Type B pancreatic cell (in vitro differentiated cells): ENCODE data around the gene UBE2G1. TPM values are rescaled to one million over a fixed set of nuclear protein-coding genes. Genes with fewer than 3 reads are reported as not detected.
"Not testable (repeated sequence)": the region's sequence is repeated elsewhere in the genome, so short reads cannot be mapped to it uniquely, and the experiment has no call there.

Experiments
- DNase-seq: peaks from one replicate; pipeline ENCODE4 v3.0.0; 2021; ENCODE audit warnings: mixed read lengths; ENCODE audit not compliant: unreplicated experiment; ENCODE audit errors: extremely low spot score
- H3K27ac Mint-ChIP-seq: 2 replicates; pipeline ENCODE4 v1.8.0; 2021; ENCODE audit warnings: mild to moderate bottlenecking, mixed read lengths
- H3K27me3 Mint-ChIP-seq: 2 replicates; pipeline ENCODE4 v1.8.0; 2021; ENCODE audit warnings: mixed read lengths
- H3K36me3 Mint-ChIP-seq: 2 replicates; pipeline ENCODE4 v1.8.0; 2021; ENCODE audit warnings: mixed read lengths
- H3K4me1 Mint-ChIP-seq: one replicate; pipeline ENCODE4 v1.8.0; 2021; ENCODE audit warnings: mixed read lengths; ENCODE audit not compliant: unreplicated experiment
- H3K4me3 Mint-ChIP-seq: 2 replicates; pipeline ENCODE4 v1.8.0; 2021; ENCODE audit warnings: mild to moderate bottlenecking, mixed read lengths
- H3K9me3 Mint-ChIP-seq: 2 replicates; pipeline ENCODE4 v1.8.0; 2021; ENCODE audit warnings: mixed read lengths
- CTCF ChIP-seq: fragments of 200-600 bp; sonication (generic); conservative IDR thresholded peaks from 2 replicates; pipeline ENCODE4 v1.5.0; 2021; ENCODE audit warnings: antibody characterized with exemption, mild to moderate bottlenecking
- total RNA-seq: library from RNA; stranded (reverse); gene quantifications from 2 replicates; pipeline ENCODE4 v1.2.1, GENCODE V29; 2021; ENCODE audit warnings: low replicate concordance

UBE2G1 gene
- total RNA-seq, 1 donor from 2014 or later: 77.7 TPM

- peak overlapping the region; percentile 26 for H3K27ac Mint-ChIP-seq
- peaks cover 27% of the 10 kb centered on the region for H3K4me1 Mint-ChIP-seq
- no peak overlapping the region for H3K4me3 Mint-ChIP-seq
- TF ChIP-seq CTCF: no peak
- H3K36me3 Mint-ChIP-seq: peaks cover 20% of the 10 kb centered on the region
- DNase-seq: no peak
- H3K9me3 Mint-ChIP-seq: no peaks in the 10 kb centered on the region
- H3K27me3 Mint-ChIP-seq: no peaks in the 10 kb centered on the region
Observed at GRCh38 chr17:4358154-4358553, 8.3 kb downstream of the UBE2G1 start.

- peaks cover 19% of the 10 kb centered on the region for H3K36me3 Mint-ChIP-seq
- H3K27ac Mint-ChIP-seq: no peak overlapping the region
- no peak for DNase-seq
- no peak for TF ChIP-seq CTCF
- peaks cover 26% of the 10 kb centered on the region for H3K4me1 Mint-ChIP-seq
- no peaks in the 10 kb centered on the region for H3K9me3 Mint-ChIP-seq
- H3K27me3 Mint-ChIP-seq: no peaks in the 10 kb centered on the region
- peak overlapping the region; percentile 42 for H3K4me3 Mint-ChIP-seq
Observed at GRCh38 chr17:4357671-4358070, 8.8 kb downstream of the UBE2G1 start.

GRCh38 chr17:4357030-4357628 lies 9.3 kb downstream of the UBE2G1 start:
- Mint-ChIP-seq H3K9me3 (no peaks in the 10 kb centered on the region), H3K4me3 (peak overlapping the region; percentile 42), H3K27me3 (no peaks in the 10 kb centered on the region), H3K27ac (no peak overlapping the region), H3K4me1 (peaks cover 27% of the 10 kb centered on the region), H3K36me3 (peaks cover 15% of the 10 kb centered on the region)
- TF ChIP-seq CTCF: no peak
- no peak for DNase-seq

- no peak overlapping the region for H3K27ac Mint-ChIP-seq
Observed at GRCh38 chr17:4354862-4355514, 11.5 kb downstream of the UBE2G1 start.

GRCh38 chr17:4354206-4354605 lies 12.3 kb downstream of the UBE2G1 start:
- no peak for TF ChIP-seq CTCF
- Mint-ChIP-seq H3K4me3 (no peak overlapping the region), H3K36me3 (peaks cover 8% of the 10 kb centered on the region), H3K9me3 (no peaks in the 10 kb centered on the region), H3K4me1 (peaks cover 29% of the 10 kb centered on the region), H3K27me3 (no peaks in the 10 kb centered on the region), H3K27ac (peak overlapping the region; percentile 11)
- DNase-seq: no peak

More at GRCh38 chr17:4354862-4355514, 11.5 kb downstream of the UBE2G1 start:
- H3K9me3 Mint-ChIP-seq: no peaks in the 10 kb centered on the region
- peaks cover 9% of the 10 kb centered on the region for H3K36me3 Mint-ChIP-seq
- TF ChIP-seq CTCF: no peak
- no peak overlapping the region for H3K4me3 Mint-ChIP-seq
- H3K27me3 Mint-ChIP-seq: no peaks in the 10 kb centered on the region
- no peak for DNase-seq
- H3K4me1 Mint-ChIP-seq: peaks cover 32% of the 10 kb centered on the region

- H3K36me3 Mint-ChIP-seq, H3K27ac Mint-ChIP-seq, H3K27me3 Mint-ChIP-seq, H3K4me3 Mint-ChIP-seq, DNase-seq, H3K9me3 Mint-ChIP-seq: not testable (repeated sequence)
- H3K4me1 Mint-ChIP-seq: peaks cover 31% of the 10 kb centered on the region
Observed at GRCh38 chr17:4350214-4350613, 16.3 kb downstream of the UBE2G1 start.
